T-helper 22 cell (primary cell): ENCODE measurements around the gene CHMP1A.

Experiments
- DNase-seq: peaks from one replicate; pipeline ENCODE4 v3.0.0-alpha.2; 2020; ENCODE audit warnings: low read depth

The CHMP1A gene

GRCh38 chr16:89602952-89603590, 54.4 kb downstream of the CHMP1A start:
- no peak for DNase-seq

DNA sequence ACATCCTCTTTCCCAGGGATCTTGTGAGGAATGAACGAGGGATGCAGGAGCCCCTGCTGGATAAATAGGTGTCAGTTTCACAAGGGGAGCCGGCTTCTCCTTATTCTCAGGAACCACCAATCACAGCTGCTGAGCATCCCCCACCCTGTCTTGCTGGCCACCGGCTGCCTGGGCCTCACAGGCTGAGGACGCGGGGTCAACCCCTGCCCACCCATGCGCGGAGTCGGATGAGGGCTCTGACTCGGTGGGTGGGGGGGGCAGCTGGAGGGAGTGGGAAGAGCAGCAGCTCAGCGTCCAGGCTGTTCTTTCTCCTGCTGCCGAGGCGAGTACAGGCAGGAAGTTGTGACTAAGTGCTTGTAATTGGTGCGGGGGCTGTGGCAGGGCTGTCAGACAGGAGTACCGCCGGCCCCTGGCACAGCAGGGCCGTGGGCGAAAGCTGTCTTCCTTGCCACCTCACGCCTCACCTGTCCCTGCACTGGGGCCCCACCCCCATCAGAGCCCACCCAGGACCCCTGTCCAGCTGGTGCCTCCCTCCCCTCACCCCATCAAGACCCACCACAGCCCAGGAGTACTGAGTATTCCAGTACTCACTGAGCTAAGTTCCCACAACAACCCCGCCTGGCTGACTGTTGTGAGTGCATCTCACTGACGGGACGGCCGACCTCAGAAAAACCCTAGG, 55.1 kb downstream of the CHMP1A start:
- DNase-seq = peak; percentile 33

- no peak for DNase-seq
These were observed 55.6 kb downstream of the CHMP1A start for GRCh38 chr16:89601906-89602272.

GRCh38 chr16:89600956-89601355, 56.6 kb downstream of the CHMP1A start:
- no peak for DNase-seq

GRCh38 chr16:89600427-89600826, 57.1 kb downstream of the CHMP1A start:
- DNase-seq = no peak

GRCh38 chr16:89599902-89600301, 57.6 kb downstream of the CHMP1A start:
- no peak for DNase-seq

DNA sequence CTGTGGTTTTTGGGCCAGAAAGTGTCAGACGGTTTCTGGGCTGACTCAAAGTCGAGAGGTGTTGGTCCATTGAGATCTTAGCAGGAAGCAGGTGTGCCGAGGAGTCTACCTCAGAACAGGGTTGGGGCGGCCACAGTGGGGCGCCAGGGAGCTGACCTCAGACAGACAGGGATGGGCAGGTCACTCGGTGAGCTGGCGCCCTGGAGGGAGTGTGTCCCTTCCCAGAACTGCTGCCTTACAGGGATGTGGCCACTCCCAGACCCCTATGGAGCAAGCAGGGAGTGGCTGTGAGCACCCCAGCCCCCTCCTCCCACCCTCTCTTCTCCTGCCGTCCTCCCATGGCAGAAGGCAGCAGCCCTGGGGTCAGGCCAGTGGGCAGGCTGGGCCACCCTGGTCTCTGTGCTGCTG, 58.1 kb downstream of the CHMP1A start:
- no peak for DNase-seq

GRCh38 chr16:89598199-89598598, 59.3 kb downstream of the CHMP1A start:
- no peak for DNase-seq

- DNase-seq = no peak
These were observed 60.4 kb downstream of the CHMP1A start for GRCh38 chr16:89596957-89597649.

DNA sequence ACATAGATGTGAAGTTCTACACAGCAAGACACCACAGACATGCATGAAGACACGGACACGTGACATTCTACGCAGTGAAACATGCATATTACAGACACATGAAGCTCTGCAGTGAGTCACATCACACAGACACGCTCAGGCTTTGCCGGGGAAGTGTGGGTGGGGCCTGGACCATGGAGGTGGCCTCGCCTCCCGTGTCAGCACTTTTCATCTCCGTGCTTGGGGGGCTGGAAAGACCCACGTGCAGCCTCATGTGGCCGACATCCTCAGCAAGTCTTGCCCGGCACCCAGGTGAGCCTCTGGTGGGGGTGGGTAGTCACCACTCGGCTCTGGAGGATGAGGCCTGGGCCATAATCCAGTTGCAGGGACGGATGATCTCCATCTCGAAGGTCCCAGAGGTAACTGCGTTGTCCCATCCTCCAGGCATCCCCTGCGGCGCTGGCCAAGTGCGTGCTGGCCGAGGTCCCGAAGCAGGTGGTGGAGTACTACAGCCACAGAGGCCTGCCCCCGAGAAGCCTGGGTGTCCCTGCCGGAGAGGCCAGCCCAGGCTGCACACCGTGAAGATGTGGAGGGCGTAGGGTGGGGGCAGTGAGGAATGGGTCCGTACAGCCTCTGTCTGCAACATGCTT, 61.3 kb downstream of the CHMP1A start:
- DNase-seq = no peak

DNA sequence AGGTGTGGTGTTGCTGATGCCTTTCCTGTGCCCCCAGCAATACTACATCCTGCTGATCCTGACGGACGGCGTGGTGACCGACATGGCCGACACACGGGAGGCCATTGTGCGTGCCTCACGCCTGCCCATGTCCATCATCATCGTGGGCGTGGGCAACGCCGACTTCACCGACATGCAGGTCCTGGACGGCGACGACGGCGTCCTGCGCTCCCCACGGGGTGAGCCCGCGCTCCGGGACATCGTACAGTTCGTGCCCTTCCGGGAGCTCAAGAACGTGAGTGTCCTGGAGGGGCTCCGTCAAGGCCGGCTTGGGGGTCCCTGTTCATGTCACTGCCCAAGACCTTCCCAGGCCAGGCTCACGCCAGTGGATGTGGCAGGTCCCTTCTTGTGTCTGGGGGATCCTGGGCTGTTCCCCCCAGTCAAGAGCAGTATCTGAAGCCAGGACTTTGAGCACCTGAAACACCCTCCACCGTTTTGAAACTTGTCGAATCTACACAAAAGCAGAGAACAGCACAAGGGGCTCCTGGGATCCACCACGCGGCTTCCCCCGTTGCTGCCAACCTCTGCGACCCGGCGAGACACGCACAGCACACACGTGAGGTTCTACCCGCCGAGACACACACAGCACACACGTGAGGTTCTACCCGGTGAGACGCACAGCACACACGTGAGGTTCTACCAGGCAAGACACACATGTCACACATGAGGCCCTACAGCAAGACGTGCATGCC, 62.0 kb downstream of the CHMP1A start:
- no peak for DNase-seq
